Tibial artery (tissue), 4 donors: ENCODE results near the gene CWC27.

Source experiments
- DNase-seq, 2 donors: peaks; one replicate each; pipeline ENCODE4 v3.0.0-alpha.2; 2019
- H3K27ac ChIP-seq, 2 donors: fragments of 200-600 bp; sonication (generic) in 1 of 2; 1 replicate in 1 of 2; 2 replicates in 1 of 2; pipeline ENCODE4 v1.5.1; 2018 to 2019; ENCODE audit warnings: mild to moderate bottlenecking in 1 of 2
- H3K27me3 ChIP-seq, 2 donors: fragments of 200-600 bp; sonication (generic) in 1 of 2; one replicate each; pipeline versions ENCODE4 v1.5.1 to v1.6.0; 2016 to 2019
- H3K36me3 ChIP-seq, 3 donors: fragments of 200-600 bp; sonication (generic) in 2 of 3; one replicate each; pipeline ENCODE4 v1.5.1; 2016 to 2019; ENCODE audit warnings: mild to moderate bottlenecking in 2 of 3
- H3K4me1 ChIP-seq, 4 donors: fragments of 200-600 bp; sonication (generic) in 2 of 4; 1 replicate in 3 of 4; 2 replicates in 1 of 4; pipeline ENCODE4 v1.5.1; 2016 to 2019
- H3K4me3 ChIP-seq, 2 donors: fragments of 200-600 bp; sonication (generic) in 1 of 2; 1 replicate in 1 of 2; 2 replicates in 1 of 2; pipeline ENCODE4 v1.5.1; 2018 to 2019; ENCODE audit warnings: mild to moderate bottlenecking in 2 of 2
- H3K9me3 ChIP-seq, 3 donors: fragments of 200-600 bp; sonication (generic) in 1 of 3; one replicate each; pipeline ENCODE4 v1.5.1; 2016 to 2019
- CTCF ChIP-seq, 2 experiments: fragments of 200-600 bp in 1 of 2; fragments of 450-650 bp in 1 of 2; IDR thresholded peaks; one replicate each; pipeline ENCODE4 v1.5.1; 2017 to 2019; ENCODE audit warnings: antibody characterized with exemption in 2 of 2, mild to moderate bottlenecking in 1 of 2, moderate library complexity in 1 of 2
- intact Hi-C: fragments of 100-400 bp; cut with DNase I; formaldehyde crosslinking; loops from one replicate; pipeline ENCODE4 v1.15.0; 2023; ENCODE audit warnings: low total_unique reads

The CWC27 gene

DNA sequence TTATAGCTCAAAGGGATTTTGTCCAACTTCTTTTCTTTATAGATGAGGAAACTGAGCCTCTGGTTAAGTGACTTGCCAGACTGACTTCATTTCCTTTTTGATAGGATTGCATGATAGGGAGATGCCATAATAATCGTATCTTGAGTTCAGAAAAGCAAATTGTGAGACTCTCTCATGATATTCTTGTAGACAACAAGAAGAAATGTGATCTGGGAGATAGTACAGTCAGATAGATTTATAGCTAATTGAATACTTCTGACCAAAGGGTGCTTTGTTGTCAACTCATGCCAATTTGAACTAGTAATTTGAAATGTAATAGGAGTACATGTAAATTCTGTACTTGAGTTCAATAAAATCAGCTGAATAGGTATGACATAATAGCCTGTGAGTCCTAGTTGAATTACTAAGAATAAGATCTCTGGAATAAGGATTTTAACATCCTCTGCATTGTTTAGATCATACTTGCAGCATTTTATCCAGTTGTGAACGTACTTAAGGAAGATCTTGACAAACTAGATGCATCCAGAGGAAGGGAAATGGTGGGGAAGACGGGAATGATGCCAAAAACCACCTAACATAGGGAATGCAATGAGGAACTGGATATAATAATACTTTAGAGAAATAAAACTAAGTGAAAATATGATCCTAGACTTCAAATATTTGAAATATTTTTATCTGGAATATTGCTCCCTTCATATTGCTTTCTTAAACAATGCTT, 25.5 kb downstream of the CWC27 start:
- Histone ChIP-seq H3K9me3 (no peaks in the 10 kb centered on the region), H3K27ac (no peak overlapping the region), H3K4me3 (no peak overlapping the region), H3K36me3 (peaks cover 3 to 7% (median 5%) of the 10 kb centered on the region in 3 donors), H3K4me1 (no peaks in the 10 kb centered on the region), H3K27me3 (no peaks in the 10 kb centered on the region)
- no peak for TF ChIP-seq CTCF (IDR thresholded peaks at IDR 0.05)
- DNase-seq, result no peak
- intact Hi-C loops, result no loop called here

DNA sequence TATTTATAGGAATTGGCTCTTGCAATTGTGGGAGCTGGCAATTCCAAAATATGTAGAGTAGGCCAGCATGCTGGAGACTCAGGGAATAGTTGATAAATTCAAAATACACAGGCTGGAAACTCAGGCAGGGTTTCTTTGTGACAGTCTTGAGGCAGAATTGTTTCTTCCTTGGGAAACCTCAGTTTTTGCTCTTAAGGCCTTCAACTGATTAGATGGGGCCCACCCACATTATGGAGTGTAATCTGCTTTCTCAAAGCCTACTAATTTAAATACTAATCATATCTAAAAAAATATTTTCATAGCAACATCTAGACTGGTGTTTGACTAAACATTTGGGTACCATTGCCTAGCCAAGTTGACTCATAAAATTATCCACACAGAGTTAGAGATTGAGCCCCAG, 27.6 kb downstream of the CWC27 start:
- DNase-seq, result no peak
- Histone ChIP-seq H3K9me3 (no peaks in the 10 kb centered on the region), H3K27ac (no peak overlapping the region), H3K4me1 (no peaks in the 10 kb centered on the region), H3K27me3 (no peaks in the 10 kb centered on the region), H3K4me3 (no peak overlapping the region), H3K36me3 (peaks cover 0 to 10% (median 0%) of the 10 kb centered on the region in 3 donors)
- intact Hi-C loops, result no loop called here
- TF ChIP-seq CTCF (IDR thresholded peaks at IDR 0.05), result no peak

DNA sequence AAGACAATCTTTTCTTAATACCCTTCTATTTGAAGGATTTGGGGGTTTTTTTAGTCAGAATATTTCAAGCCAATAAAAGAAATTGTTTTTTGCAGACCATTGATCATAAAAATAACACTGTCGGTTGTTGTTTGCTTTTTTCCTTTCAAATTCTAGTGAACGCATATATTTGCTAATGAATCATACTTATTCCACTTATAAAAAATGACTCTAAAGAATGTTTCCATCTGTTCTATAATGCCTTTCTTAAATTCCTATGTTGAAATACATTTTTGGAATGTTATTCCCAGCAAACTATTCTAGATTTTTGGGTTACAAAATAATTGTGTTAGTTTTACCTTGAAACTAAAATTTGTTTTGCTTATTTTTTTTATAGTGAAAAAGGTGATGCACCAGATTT, 32.2 kb downstream of the CWC27 start:
- Histone ChIP-seq H3K9me3 (no peaks in the 10 kb centered on the region), H3K4me1 (no peaks in the 10 kb centered on the region), H3K4me3 (no peak overlapping the region), H3K27me3 (no peaks in the 10 kb centered on the region), H3K36me3 (peaks cover 5 to 29% (median 20%) of the 10 kb centered on the region in 3 donors), H3K27ac (no peak overlapping the region)
- DNase-seq, result no peak
- intact Hi-C loops, result no loop called here
- no peak for TF ChIP-seq CTCF (IDR thresholded peaks at IDR 0.05)

DNA sequence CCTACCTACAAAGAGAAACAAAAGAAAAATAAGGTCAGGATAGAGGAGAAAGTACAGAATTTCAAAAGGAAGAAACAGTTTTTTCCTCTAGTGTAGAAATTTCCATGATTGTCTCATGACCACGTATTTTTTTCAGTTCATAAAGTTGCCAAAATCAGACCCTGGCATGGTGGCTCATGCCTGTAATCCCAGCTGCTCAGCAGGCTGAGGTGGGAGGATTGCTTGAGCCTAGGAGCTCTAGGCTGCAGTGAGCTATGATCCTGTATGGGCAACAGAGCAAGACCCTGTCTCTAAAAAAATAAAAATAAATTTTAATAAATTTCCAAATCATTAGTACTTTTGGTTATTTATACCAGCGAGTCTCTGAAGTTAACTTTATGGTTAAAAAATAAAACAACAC, 37.8 kb downstream of the CWC27 start:
- peaks cover 13 to 37% (median 18%) of the 10 kb centered on the region in 3 donors for H3K36me3 ChIP-seq
- no peaks in the 10 kb centered on the region for H3K27me3 ChIP-seq
- intact Hi-C loops, result no loop called here
- DNase-seq, result no peak
- H3K4me3 ChIP-seq, result no peak overlapping the region
- no peaks in the 10 kb centered on the region for H3K9me3 ChIP-seq
- no peaks in the 10 kb centered on the region for H3K4me1 ChIP-seq
- no peak for TF ChIP-seq CTCF (IDR thresholded peaks at IDR 0.05)
- H3K27ac ChIP-seq, result no peak overlapping the region

DNA sequence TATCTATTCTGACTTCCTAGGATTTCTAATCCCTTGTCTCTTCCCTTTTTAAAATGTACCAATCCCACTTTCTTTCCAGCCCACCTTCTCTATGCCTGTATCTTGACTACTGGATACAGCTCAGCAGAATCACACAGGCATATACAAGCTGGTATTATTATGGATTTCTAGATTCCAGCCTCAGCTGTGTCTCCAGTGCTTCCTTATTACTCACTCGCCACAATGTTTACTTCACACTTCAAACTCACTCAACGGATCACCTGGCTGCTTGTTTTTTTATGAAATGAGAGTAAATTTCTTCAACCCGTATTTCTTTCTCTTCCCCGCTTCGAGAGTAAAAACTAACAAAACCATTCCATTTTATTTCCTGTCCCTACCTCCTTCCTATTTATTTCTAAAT, 38.8 kb downstream of the CWC27 start:
- no peaks in the 10 kb centered on the region for H3K9me3 ChIP-seq
- no peak for DNase-seq
- TF ChIP-seq CTCF (IDR thresholded peaks at IDR 0.05), result no peak
- H3K36me3 ChIP-seq, result peaks cover 9 to 37% (median 13%) of the 10 kb centered on the region in 3 donors
- H3K27me3 ChIP-seq, result no peaks in the 10 kb centered on the region
- H3K4me3 ChIP-seq, result no peak overlapping the region
- H3K27ac ChIP-seq, result no peak overlapping the region
- intact Hi-C loops, result no loop called here
- no peaks in the 10 kb centered on the region for H3K4me1 ChIP-seq
